PC-9 (cell line): Measurements from ENCODE around the gene UROS.

Experiments used
- CTCF ChIP-seq: fragments of 200-600 bp; sonication (generic); conservative IDR thresholded peaks from 2 replicates; pipeline ENCODE4 v1.6.1; 2017; ENCODE audit warnings: mixed run types, antibody characterized with exemption, mild to moderate bottlenecking, moderate library complexity
- EZH2 ChIP-seq: fragments of 200-600 bp; sonication (generic); IDR thresholded peaks from 2 replicates; pipeline ENCODE4 v1.8.0; 2017; ENCODE audit warnings: antibody characterized with exemption, low read depth

GRCh38 chr10:125775491-125776106 lies 47.5 kb downstream of the UROS start, which contains the start of gene MMP21:
- TF ChIP-seq CTCF (no peak), EZH2 (no peak)
